PC-9 (cell line): Measurements from ENCODE around the gene PCDHGC3. TPM values are rescaled to one million over a fixed set of nuclear protein-coding genes. Genes with fewer than 3 reads are reported as not detected.
A peak's percentile ranks its signal among the peaks of the same experiment; 100 is the strongest.

Experiments
- BruUV-seq: library from RNA; stranded (reverse); fragments of 400-500 nt; replicated peaks from 2 replicates; lab custom pipeline; 2021; lab: Mats Ljungman, UMichigan
- CTCF ChIA-PET: fragments of 300-600 bp; sonication (Branson Sonifier 250); formaldehyde crosslinking; loops from one replicate; lab custom pipeline; 2022; ENCODE audit warnings: antibody characterized with exemption; lab: Charles Lee
- POLR2A ChIA-PET: fragments of 300-600 bp; sonication (Branson Sonifier 250); formaldehyde crosslinking; loops from one replicate; lab custom pipeline; 2022; ENCODE audit warnings: antibody characterized with exemption; ENCODE audit not compliant: unreplicated experiment; lab: Charles Lee
- DNase-seq, 2 experiments: peaks; one replicate each; pipeline versions ENCODE4 v3.0.0 to v3.0.0-alpha.2; 2015 to 2022; ENCODE audit warnings: mixed read lengths in 1 of 2
- H2AFZ ChIP-seq: fragments of 200-600 bp; sonication (generic); 2 replicates; pipeline ENCODE4 v1.8.1; 2017; ENCODE audit warnings: antibody characterized with exemption
- H3F3A ChIP-seq: fragments of 200-600 bp; sonication (generic); 2 replicates; pipeline ENCODE4 v1.8.1; 2017; ENCODE audit warnings: antibody characterized with exemption, mild to moderate bottlenecking, low read depth; ENCODE audit not compliant: insufficient read depth
- H3K27ac ChIP-seq: fragments of 200-600 bp; sonication (generic); 2 replicates; pipeline ENCODE4 v1.6.1; 2016; ENCODE audit warnings: mixed run types
- H3K27me3 ChIP-seq: fragments of 200-600 bp; sonication (generic); 2 replicates; pipeline ENCODE4 v1.6.1; 2016; ENCODE audit warnings: low read depth, mixed run types; ENCODE audit not compliant: insufficient read depth
- H3K36me3 ChIP-seq: fragments of 200-600 bp; sonication (generic); 2 replicates; pipeline ENCODE4 v1.6.1; 2016; ENCODE audit warnings: low read depth, mixed run types
- H3K4me1 ChIP-seq: fragments of 200-600 bp; sonication (generic); replicated peaks from 2 replicates; pipeline ENCODE4 v1.6.1; 2016; ENCODE audit warnings: mixed run types; ENCODE audit not compliant: insufficient read depth
- H3K4me2 ChIP-seq: fragments of 200-600 bp; sonication (generic); 2 replicates; pipeline ENCODE4 v1.6.1; 2017; ENCODE audit warnings: mixed run types
- H3K4me3 ChIP-seq: fragments of 200-600 bp; sonication (generic); 2 replicates; pipeline ENCODE4 v1.6.1; 2016; ENCODE audit warnings: mixed run types
- H3K79me2 ChIP-seq: fragments of 200-600 bp; sonication (generic); 2 replicates; pipeline ENCODE4 v1.6.1; 2017; ENCODE audit warnings: low read depth, mixed run types
- H3K9me2 ChIP-seq: fragments of 200-600 bp; sonication (generic); 2 replicates; pipeline ENCODE4 v1.8.1; 2017; ENCODE audit warnings: mild to moderate bottlenecking; ENCODE audit not compliant: insufficient read depth
- H3K9me3 ChIP-seq: fragments of 200-600 bp; sonication (generic); 2 replicates; pipeline ENCODE4 v1.8.1; 2016; ENCODE audit warnings: low read depth; ENCODE audit not compliant: insufficient read depth
- H4K20me1 ChIP-seq: fragments of 200-600 bp; sonication (generic); 2 replicates; pipeline ENCODE4 v1.8.1; 2017; ENCODE audit not compliant: insufficient read depth
- CTCF ChIP-seq: fragments of 200-600 bp; sonication (generic); conservative IDR thresholded peaks from 2 replicates; pipeline ENCODE4 v1.6.1; 2017; ENCODE audit warnings: mixed run types, antibody characterized with exemption, mild to moderate bottlenecking, moderate library complexity
- EZH2 ChIP-seq: fragments of 200-600 bp; sonication (generic); IDR thresholded peaks from 2 replicates; pipeline ENCODE4 v1.8.0; 2017; ENCODE audit warnings: antibody characterized with exemption, low read depth
- intact Hi-C: fragments of 100-400 bp; cut with micrococcal nuclease; formaldehyde crosslinking; loops from one replicate; pipeline ENCODE4 v1.10.0; 2022; ENCODE audit not compliant: unreplicated experiment
- total RNA-seq: library from RNA; stranded (reverse); gene quantifications from 2 replicates; pipeline ENCODE4 v1.2.3, GENCODE V29; 2021

Gene PCDHGC3
- total RNA-seq, 1 experiment from 2014 or later: 0.50 TPM

- POLR2A ChIA-PET: no interaction called here
- BruUV-seq: no TSS peak
- no peaks in the 10 kb centered on the region for H3K27me3 ChIP-seq
- peaks cover 15% of the 10 kb centered on the region for H3K4me1 ChIP-seq
- H3F3A ChIP-seq: peaks cover 28% of the 10 kb centered on the region; the same call in 1 of the 2 replicates
- no peaks in the 10 kb centered on the region for H3K79me2 ChIP-seq
- H4K20me1 ChIP-seq: no peaks in the 10 kb centered on the region
- H3K4me3 ChIP-seq: no peak overlapping the region
- intact Hi-C loops: no loop called here
- no peak for DNase-seq
- TF ChIP-seq EZH2 (no peak), CTCF (no peak)
- H3K9me3 ChIP-seq: no peaks in the 10 kb centered on the region
- CTCF ChIA-PET: interaction anchor here (0.8 to 1.2 kb wide), 2 partner anchors 35 to 100 kb away, joined by 3 read pairs; no protein-coding TSS in a partner anchor
- no peaks in the 10 kb centered on the region for H3K9me2 ChIP-seq
- peaks cover 13% of the 10 kb centered on the region; the same call in 1 of the 2 replicates for H3K36me3 ChIP-seq
- no peak overlapping the region for H3K27ac ChIP-seq
- H2AFZ ChIP-seq: no peak overlapping the region
- H3K4me2 ChIP-seq: no peak overlapping the region
These were observed 38.0 kb downstream of the PCDHGC3 start for GRCh38 chr5:141513627-141514329.

- no peaks in the 10 kb centered on the region for H3K9me2 ChIP-seq
- H3K27ac ChIP-seq: peak overlapping the region; percentile 46; the same call in 1 of the 2 replicates
- H3K27me3 ChIP-seq: no peaks in the 10 kb centered on the region
- intact Hi-C loops: no loop called here
- no peak overlapping the region for H3K4me2 ChIP-seq
- no peak overlapping the region for H2AFZ ChIP-seq
- peaks cover 21% of the 10 kb centered on the region; the same call in 1 of the 2 replicates for H3K36me3 ChIP-seq
- no TSS peak for BruUV-seq
- H3K9me3 ChIP-seq: no peaks in the 10 kb centered on the region; the same call in 1 of the 2 replicates
- no peak overlapping the region for H3K4me3 ChIP-seq
- ChIA-PET CTCF (interaction anchor here (0.8 to 1.2 kb wide), 2 partner anchors 36 to 101 kb away, joined by 3 read pairs; no protein-coding TSS in a partner anchor), POLR2A (no interaction called here)
- TF ChIP-seq EZH2: no peak
- no peaks in the 10 kb centered on the region for H4K20me1 ChIP-seq
- H3F3A ChIP-seq: peaks cover 28% of the 10 kb centered on the region; the same call in 1 of the 2 replicates
- DNase-seq: peak in 1 of 2 experiments; percentile 43
- no peaks in the 10 kb centered on the region for H3K79me2 ChIP-seq
- H3K4me1 ChIP-seq: peaks cover 13% of the 10 kb centered on the region
These were observed 38.8 kb downstream of the PCDHGC3 start for GRCh38 chr5:141514330-141515133.

- intact Hi-C loops: no loop called here
- POLR2A ChIA-PET: no interaction called here
- BruUV-seq: no TSS peak
These were observed 39.4 kb downstream of the PCDHGC3 start for GRCh38 chr5:141515141-141515540.

More at GRCh38 chr5:141515141-141515540, 39.4 kb downstream of the PCDHGC3 start:
- Histone ChIP-seq H3K9me2 (no peaks in the 10 kb centered on the region), H3K27ac (0 out of 2 replicates have a peak overlapping the region, but pooled peaks have one; percentile 23), H3K4me3 (no peak overlapping the region), H3K27me3 (no peaks in the 10 kb centered on the region), H3K79me2 (no peaks in the 10 kb centered on the region), H4K20me1 (no peaks in the 10 kb centered on the region), H3K4me2 (no peak overlapping the region), H3F3A (peaks cover 28% of the 10 kb centered on the region; the same call in 1 of the 2 replicates), H2AFZ (no peak overlapping the region), H3K9me3 (no peaks in the 10 kb centered on the region; the same call in 1 of the 2 replicates), H3K36me3 (peaks cover 26% of the 10 kb centered on the region; the same call in 1 of the 2 replicates), H3K4me1 (peaks cover 15% of the 10 kb centered on the region)
- CTCF ChIA-PET: no interaction called here
- no peak for DNase-seq
- TF ChIP-seq EZH2 (no peak), CTCF (no peak)
